Body of pancreas (tissue), 4 donors: ENCODE data around the gene HERC4. TPM values are rescaled to one million over a fixed set of nuclear protein-coding genes. Genes with fewer than 3 reads are reported as not detected.

Source experiments
- ATAC-seq: fragments of 150-250 bp; one replicate; pipeline ENCODE4 v1.9.1; 2016
- DNase-seq, 4 donors: peaks; one replicate each; pipeline ENCODE4 v3.0.0-alpha.2; 2019
- H3K27ac ChIP-seq, 4 donors: fragments of 200-600 bp; sonication (generic); 1 replicate in 3 of 4; 2 replicates in 1 of 4; pipeline versions ENCODE4 v1.5.1 to v1.6.1; 2016 to 2019; ENCODE audit warnings: mild to moderate bottlenecking in 1 of 4, mixed read lengths in 1 of 4, moderate library complexity in 1 of 4
- H3K27me3 ChIP-seq, 2 donors: fragments of 200-600 bp; sonication (generic); one replicate each; pipeline ENCODE4 v1.6.0; 2016; ENCODE audit warnings: mild to moderate bottlenecking in 1 of 2
- H3K36me3 ChIP-seq, 2 donors: fragments of 200-600 bp; sonication (generic); replicated peaks in 1 of 2; 2 replicates each; pipeline ENCODE4 v1.5.1; 2016; ENCODE audit warnings: low read depth in 2 of 2; ENCODE audit not compliant: insufficient read depth in 1 of 2
- H3K4me1 ChIP-seq: fragments of 200-600 bp; sonication (generic); one replicate; pipeline ENCODE4 v1.6.0; 2016
- H3K4me3 ChIP-seq, 2 donors: fragments of 200-600 bp; sonication (generic); 1 replicate in 1 of 2; 2 replicates in 1 of 2; pipeline ENCODE4 v1.5.1; 2016 to 2019
- H3K9me3 ChIP-seq, 3 donors: fragments of 200-600 bp; sonication (generic); 1 replicate in 2 of 3; 2 replicates in 1 of 3; pipeline ENCODE4 v1.5.1; 2016
- CTCF ChIP-seq, 7 experiments: fragments of 450-650 bp in 4 of 7; fragments of 200-600 bp in 3 of 7; sonication (generic) in 3 of 7; IDR thresholded peaks; one replicate each; pipeline ENCODE4 v1.5.1; 2016 to 2019; ENCODE audit warnings: antibody characterized with exemption in 7 of 7
- POLR2A ChIP-seq, 3 donors: fragments of 450-650 bp; IDR thresholded peaks; one replicate each; pipeline ENCODE4 v1.6.1; 2016; ENCODE audit warnings: antibody characterized with exemption in 3 of 3, mild to moderate bottlenecking in 2 of 3
- WGBS, 2 donors: methylation state at CpG; one replicate each; pipeline ENCODE4 v1.1.5; 2017; 5-methylcytosine and 5-hydroxymethylcytosine counted together
- intact Hi-C: fragments of 100-400 bp; cut with DNase I; formaldehyde crosslinking; loops from one replicate; pipeline ENCODE4 v1.15.1; 2023
- total RNA-seq, 2 donors: library from RNA; depleted of rRNA; stranded (reverse); fragments of >200 nt; gene quantifications; one replicate each; pipeline ENCODE4 v1.1.0, GENCODE V29; 2016

Gene HERC4
- total RNA-seq, 2 donors from 2014 or later, result 21.4 to 42.8 TPM

GRCh38 chr10:67923551-67923950, 151.5 kb downstream of the HERC4 start:
- Histone ChIP-seq H3K27ac (no peak overlapping the region), H3K27me3 (no peaks in the 10 kb centered on the region), H3K4me3 (no peak overlapping the region), H3K9me3 (no peaks in the 10 kb centered on the region), H3K4me1 (no peaks in the 10 kb centered on the region), H3K36me3 (peaks cover 0 to 9% of the 10 kb centered on the region in 2 donors)
- TF ChIP-seq CTCF (IDR thresholded peaks at IDR 0.05), result no peak
- no peak for TF ChIP-seq POLR2A (IDR thresholded peaks at IDR 0.05)
- ATAC-seq (no peak), DNase-seq (no peak)
- 91 to 93% methylated on average over 5 of the region's 5 CpGs for WGBS, 2 donors
- intact Hi-C loops, result no loop called here

- Histone ChIP-seq H3K36me3 (peaks cover 0 to 6% of the 10 kb centered on the region in 2 donors), H3K4me1 (no peaks in the 10 kb centered on the region), H3K4me3 (no peak overlapping the region), H3K27me3 (no peaks in the 10 kb centered on the region), H3K27ac (no peak overlapping the region), H3K9me3 (no peaks in the 10 kb centered on the region)
- TF ChIP-seq POLR2A (IDR thresholded peaks at IDR 0.05), result no peak
- no peak for TF ChIP-seq CTCF (IDR thresholded peaks at IDR 0.05)
- ATAC-seq (no peak), DNase-seq (no peak)
- intact Hi-C loops, result no loop called here
- 88 to 92% methylated on average over 1 of the region's 1 CpG for WGBS, 2 donors
Observed at GRCh38 chr10:67921065-67921464, 154.0 kb downstream of the HERC4 start.

- Histone ChIP-seq H3K27me3 (no peaks in the 10 kb centered on the region), H3K36me3 (peaks cover 4% of the 10 kb centered on the region in 2 donors), H3K9me3 (no peaks in the 10 kb centered on the region), H3K27ac (no peak overlapping the region), H3K4me3 (no peak overlapping the region), H3K4me1 (no peaks in the 10 kb centered on the region)
- DNase-seq, result no peak
- TF ChIP-seq CTCF (IDR thresholded peaks at IDR 0.05), result no peak
- TF ChIP-seq POLR2A (IDR thresholded peaks at IDR 0.05), result no peak
- no peak for ATAC-seq
- intact Hi-C loops, result no loop called here
- 74 to 75% methylated on average over 1 of the region's 1 CpG for WGBS, 2 donors
Observed at GRCh38 chr10:67917679-67918078, 157.4 kb downstream of the HERC4 start.

- WGBS, 2 donors, result 78 to 81% methylated on average over 2 of the region's 2 CpGs
- H3K36me3 ChIP-seq, result peaks cover 4 to 5% of the 10 kb centered on the region in 2 donors
- ATAC-seq, result no peak
Observed at GRCh38 chr10:67917169-67917568, 157.9 kb downstream of the HERC4 start.

More at GRCh38 chr10:67917169-67917568, 157.9 kb downstream of the HERC4 start:
- TF ChIP-seq CTCF (IDR thresholded peaks at IDR 0.05) (no peak), POLR2A (IDR thresholded peaks at IDR 0.05) (no peak)
- no peaks in the 10 kb centered on the region for H3K9me3 ChIP-seq
- no peaks in the 10 kb centered on the region for H3K27me3 ChIP-seq
- H3K27ac ChIP-seq, result no peak overlapping the region
- intact Hi-C loops, result no loop called here
- DNase-seq, result no peak
- no peaks in the 10 kb centered on the region for H3K4me1 ChIP-seq
- H3K4me3 ChIP-seq, result no peak overlapping the region
